Aortic smooth muscle cell (primary cell): ENCODE data around the gene CEMIP2. TPM values are rescaled to one million over a fixed set of nuclear protein-coding genes. Genes with fewer than 3 reads are reported as not detected.

Source experiments
- total RNA-seq: library from RNA; depleted of rRNA; stranded (reverse); fragments of >200 nt; gene quantifications from 2 replicates; pipeline ENCODE4 v1.2.3, GENCODE V29; 2014

Gene CEMIP2, protein sequence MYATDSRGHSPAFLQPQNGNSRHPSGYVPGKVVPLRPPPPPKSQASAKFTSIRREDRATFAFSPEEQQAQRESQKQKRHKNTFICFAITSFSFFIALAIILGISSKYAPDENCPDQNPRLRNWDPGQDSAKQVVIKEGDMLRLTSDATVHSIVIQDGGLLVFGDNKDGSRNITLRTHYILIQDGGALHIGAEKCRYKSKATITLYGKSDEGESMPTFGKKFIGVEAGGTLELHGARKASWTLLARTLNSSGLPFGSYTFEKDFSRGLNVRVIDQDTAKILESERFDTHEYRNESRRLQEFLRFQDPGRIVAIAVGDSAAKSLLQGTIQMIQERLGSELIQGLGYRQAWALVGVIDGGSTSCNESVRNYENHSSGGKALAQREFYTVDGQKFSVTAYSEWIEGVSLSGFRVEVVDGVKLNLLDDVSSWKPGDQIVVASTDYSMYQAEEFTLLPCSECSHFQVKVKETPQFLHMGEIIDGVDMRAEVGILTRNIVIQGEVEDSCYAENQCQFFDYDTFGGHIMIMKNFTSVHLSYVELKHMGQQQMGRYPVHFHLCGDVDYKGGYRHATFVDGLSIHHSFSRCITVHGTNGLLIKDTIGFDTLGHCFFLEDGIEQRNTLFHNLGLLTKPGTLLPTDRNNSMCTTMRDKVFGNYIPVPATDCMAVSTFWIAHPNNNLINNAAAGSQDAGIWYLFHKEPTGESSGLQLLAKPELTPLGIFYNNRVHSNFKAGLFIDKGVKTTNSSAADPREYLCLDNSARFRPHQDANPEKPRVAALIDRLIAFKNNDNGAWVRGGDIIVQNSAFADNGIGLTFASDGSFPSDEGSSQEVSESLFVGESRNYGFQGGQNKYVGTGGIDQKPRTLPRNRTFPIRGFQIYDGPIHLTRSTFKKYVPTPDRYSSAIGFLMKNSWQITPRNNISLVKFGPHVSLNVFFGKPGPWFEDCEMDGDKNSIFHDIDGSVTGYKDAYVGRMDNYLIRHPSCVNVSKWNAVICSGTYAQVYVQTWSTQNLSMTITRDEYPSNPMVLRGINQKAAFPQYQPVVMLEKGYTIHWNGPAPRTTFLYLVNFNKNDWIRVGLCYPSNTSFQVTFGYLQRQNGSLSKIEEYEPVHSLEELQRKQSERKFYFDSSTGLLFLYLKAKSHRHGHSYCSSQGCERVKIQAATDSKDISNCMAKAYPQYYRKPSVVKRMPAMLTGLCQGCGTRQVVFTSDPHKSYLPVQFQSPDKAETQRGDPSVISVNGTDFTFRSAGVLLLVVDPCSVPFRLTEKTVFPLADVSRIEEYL (N-terminal part only)
- 60.1 and 76.2 TPM in 2 replicates for total RNA-seq

DNA sequence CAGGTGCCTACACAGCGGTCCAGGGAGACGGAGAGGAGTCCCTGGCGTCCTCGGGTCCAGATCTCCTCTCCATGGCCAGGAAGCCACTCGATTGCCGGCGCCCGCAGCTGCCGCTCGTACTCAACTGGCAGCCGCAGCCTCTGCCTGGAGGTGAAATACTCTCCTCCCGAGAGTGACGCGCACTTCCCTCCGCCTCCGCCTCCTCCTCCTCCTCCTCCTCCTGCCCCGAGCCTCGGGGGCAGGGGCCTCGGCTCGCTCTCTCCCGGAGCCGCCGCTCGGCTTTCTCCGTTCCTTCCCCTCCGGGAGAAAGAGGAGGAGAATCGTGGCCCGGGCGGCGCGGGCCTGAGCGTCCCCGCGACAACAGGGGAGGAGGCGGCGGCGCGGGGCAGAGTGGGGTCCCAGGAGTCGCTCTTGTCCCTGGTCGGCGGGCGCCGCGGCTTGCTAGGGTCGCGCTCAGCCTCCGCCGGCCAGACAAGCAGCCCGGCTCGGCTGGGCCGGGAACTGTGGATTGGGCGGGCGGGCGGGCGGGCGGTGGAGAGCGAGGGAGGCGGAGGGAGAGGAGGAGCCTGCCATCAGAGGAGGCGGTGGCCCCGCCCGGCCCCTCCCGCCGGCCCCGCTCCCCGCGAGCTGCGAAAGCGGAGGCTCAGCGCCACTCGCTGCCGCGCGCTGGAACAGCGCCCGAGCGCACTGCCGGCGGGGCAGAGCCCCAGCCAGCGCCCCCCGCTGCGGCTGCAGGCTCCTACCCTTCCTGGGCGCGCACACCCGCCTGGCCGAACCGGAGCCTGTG is at the start of gene CEMIP2:
CEMIP2 (minus strand) TSS at position 126 of the 787 bp plus-strand sequence. CDS start 18,140 bp downstream, outside the sequence.

Other genes with a start within 250 kb of the CEMIP2 start
- 15.6 and 16.0 TPM in 2 replicates for gene ABHD17B, start 142.7 kb upstream of the CEMIP2 start, total RNA-seq
- 13.2 and 14.1 TPM in 2 replicates for gene C9orf85, start 143.1 kb upstream of the CEMIP2 start, total RNA-seq